Measurements from ENCODE around the gene TEX10.
A peak's percentile ranks its signal among the peaks of the same experiment; 100 is the strongest.
"Not testable (repeated sequence)": the region's sequence is repeated elsewhere in the genome, so short reads cannot be mapped to it uniquely, and the experiment has no call there.

Gene TEX10

DNA sequence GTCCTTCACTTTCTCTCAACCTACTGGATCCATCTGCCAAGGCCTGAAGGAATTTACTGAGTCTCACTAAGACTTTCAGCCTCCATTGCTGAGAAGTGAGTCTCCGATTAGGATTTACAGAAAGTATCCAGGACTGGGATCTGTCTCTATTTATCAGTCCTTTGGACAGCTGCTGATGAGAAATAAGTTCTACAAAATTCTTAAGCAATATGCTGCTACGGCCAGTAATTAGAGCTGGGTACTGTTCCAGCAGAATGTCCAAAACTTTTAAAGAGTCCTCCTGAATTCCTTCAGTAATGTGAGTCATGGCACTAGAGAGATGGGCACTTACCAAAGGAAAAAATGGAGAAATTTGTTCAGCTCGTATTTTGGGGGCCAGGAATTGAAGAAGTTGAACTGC lies 5.9 kb downstream of the TEX10 start:
- DNase-seq = no peak

DNA sequence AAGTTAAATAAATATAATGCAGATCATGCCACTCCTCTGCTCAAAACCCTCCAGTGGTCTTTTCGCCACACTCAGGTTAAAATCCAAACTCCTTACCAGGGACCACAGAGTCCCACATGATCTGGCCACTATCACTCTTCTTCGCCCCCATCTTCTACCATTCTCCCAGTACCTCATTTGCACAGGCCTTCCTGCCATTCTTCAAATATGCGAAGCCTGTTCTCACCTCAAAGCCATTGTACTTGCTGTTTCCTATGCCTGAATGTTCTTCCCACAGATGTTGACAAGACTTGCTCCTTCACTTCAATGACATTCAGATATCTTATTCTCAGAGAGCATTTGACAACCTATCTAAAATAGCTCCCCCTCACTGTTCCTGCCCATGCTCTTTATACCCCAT lies 10.9 kb downstream of the TEX10 start:
- no peak for DNase-seq

DNA sequence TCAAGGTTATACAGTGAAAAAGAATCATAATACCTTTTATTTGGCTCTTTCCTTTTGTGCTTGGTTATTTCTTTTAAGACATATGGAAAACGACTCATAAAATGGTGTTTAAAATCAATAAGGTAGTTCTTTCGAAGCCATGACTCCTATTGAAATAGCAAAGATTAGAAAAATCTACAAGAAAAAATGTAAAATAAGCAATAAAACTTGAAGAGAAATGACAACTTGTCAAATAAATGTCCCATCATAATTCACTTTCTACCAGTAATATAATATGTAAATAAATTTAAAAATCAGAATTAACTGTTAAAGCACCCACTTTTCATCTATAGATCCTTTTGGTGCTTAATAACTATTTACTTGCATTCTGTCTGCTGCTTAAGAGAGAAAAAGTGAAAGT lies 12.5 kb downstream of the TEX10 start:
- DNase-seq = no peak

DNA sequence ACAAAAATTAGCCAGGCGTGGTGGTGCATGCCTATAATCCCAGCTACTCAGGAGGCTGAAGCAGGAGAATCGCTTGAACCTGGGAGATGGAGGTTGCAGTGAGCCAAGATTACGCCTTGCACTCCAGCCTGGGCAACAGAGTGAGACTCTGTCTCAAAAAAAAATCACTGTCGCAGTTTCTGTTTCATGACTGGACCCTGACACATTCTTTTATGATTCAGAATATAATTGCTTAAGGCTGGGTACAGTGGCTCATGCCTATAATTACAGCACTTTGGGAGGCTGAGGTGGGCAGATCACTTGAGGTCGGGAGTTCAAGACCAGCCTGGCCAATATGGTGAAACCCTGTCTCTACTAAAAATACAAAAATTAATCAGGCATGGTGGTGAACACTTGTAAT lies 14.0 kb downstream of the TEX10 start:
- not testable (repeated sequence) for DNase-seq

DNA sequence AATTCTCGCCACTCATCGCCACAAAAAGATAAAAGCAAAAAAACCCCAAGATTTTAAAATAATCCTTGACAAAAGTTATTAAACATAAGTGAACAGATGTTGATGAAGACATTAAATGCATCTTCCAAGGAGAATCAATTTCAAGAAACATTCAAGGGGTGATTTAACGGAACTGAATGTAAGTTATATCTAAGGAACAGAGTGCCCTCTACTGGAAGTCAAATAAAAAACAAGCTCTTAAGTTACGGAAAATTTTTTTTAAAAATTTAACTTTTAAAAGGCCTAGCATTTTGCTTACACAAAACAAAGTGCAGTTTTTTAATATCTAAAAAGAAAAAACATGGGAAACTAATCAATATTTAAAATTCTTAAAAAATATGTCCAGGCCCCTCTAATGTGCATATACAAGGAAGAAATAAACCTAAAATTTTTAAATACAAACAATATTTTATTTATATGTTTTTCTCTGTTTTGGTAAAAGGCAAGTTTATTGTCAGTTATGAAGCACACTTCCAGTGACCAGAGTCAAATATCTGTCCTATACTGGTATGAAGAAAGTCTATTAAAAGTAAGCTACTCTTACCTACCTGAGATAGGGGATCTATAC lies 28.0 kb downstream of the TEX10 start:
- DNase-seq = no peak

DNA sequence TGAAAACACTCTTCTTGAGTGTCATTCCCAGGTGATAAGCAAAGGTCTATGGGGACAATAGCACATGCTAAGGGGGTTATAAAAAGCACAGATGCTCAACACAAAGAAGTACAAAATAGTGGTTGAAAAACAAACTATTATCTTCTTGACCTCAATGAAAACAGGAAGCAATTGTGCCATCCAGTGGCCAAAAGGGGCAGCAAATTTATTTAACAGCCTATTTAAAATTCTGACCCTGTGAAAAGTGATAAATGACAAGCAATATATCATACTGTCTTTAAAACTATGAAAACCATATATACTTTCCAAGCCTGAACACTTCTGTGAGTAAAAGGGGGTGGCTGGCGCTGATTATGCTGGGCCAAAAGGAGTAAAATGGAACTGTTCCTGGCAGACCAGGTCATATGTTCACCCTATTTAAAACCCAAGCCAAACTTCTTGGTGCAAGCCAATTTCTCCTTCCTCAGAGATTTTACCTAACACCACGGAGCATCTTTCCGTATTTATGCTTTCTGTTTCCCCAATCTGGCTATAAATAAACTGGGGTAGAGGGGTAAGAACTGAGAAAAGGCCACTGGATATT lies 29.7 kb downstream of the TEX10 start:
- peak; percentile 15 to 38 for DNase-seq

DNA sequence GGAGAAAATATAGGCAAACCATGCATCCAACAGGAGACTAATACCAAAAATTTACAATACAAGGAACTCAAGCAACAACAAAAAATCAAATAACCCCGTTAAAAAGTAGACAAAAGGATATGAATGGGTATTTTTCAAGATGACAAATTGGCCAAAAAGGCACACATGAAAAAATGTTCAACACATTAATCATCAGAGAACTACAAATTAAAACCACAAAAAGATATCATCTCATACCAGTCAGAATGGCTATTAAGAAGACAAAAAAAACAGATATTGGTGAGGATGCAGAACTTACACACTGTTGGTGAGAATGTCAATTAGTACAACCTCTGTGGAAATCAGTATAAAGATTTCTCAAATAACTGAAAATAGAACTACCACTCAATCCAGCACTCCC lies 35.0 kb downstream of the TEX10 start:
- DNase-seq = no peak

DNA sequence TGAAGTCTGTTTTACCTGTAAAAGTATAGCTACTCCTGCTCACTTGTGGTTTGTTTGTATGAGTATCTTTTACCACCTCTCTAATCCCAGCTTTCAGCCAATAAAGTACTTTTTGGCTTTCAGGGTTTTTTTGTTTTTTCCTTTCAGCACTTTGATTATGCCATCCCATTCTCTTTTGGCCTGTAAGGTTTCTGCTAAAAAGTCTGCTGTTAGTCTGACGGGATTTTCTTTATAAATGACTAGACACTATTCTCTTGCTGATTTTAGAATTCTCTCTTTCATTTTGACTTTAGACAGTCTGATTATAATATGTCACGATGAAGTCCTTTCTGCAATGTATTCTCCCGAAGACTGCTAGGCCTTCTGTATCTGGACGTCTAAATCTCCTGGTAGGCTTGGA lies 37.2 kb downstream of the TEX10 start:
- DNase-seq = no peak

DNA sequence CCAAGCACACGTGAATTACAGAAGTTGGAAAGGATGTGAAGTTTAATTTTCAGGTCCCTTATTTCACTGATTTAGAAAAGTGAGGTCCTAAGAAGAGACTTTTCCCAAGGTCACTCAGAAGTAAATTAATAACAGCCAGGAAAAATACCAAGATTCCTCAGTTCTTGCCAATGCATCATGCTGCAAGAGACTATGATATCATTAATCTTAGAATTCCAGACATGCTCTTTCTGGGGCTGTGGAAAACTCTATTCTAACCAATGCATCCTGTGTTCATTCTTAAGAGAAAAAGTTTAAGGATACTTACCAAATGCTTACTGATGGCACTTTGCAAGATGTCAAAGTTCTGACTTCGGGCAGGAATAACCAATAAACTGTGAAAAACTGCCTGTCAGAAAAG lies 42.8 kb downstream of the TEX10 start:
- no peak for DNase-seq

DNA sequence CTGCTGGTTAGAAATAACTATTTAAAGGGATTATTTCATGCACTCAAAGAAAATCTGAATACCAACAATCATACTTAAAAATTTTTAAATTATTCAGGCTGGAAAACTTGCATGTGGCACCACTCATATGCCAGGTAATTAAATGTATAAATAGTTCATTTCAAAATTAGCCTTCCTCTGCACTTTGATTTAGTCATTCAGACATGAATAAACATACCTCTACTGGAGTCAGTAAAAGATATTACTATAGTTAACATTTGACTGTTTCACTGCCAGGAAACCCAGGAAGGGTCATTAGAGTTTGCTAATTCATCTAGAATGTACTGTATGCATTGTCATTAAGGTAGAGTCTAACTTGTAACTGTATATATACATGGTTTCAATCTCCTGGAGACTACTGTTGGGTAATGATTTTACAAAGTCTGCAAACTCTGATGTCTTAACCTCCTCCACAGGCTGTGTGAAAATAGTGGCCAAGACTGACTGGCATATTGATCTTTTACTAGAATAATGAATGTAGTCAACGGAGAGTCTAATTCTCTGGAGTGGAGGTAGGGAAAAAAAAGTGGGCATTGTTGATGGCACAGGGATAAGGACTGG lies 43.7 kb downstream of the TEX10 start:
- no peak for DNase-seq

DNA sequence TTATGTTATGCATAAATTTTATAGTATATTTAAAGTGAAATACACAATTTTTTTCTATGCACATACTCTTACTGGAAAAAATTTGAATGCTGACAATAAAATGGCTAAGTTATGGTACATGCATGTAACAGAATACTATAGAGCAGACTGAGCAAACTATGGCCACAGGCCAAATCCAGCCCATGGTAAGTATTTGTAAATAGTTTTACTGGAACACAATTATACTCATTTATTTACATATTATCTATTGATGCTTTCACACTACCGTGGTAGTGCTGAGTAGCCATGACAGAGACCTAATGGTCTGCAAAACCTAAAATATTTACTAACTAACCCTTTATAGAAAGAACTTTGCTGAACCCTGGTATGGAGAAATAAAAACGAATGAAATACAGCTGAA lies 45.7 kb downstream of the TEX10 start:
- peak; percentile 36 to 71 for DNase-seq

DNA sequence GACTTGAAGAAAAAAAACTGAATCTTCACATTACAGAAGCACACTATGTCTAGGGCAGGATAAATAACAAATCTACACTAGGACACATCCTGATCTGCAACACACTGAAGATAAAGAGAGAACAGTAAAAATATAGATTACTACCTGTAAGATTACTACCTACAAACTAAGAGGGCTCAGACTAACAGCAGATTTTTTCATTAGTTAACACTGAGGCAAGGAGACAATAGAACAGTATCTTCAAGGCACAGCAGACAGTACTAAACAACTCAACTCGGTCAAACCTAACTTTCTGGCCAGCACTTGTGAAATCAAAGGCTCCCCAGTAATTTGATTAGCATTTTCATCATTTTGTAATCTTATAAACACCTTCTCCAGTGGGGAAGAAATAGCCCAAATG lies 46.5 kb downstream of the TEX10 start:
- DNase-seq = no peak

DNA sequence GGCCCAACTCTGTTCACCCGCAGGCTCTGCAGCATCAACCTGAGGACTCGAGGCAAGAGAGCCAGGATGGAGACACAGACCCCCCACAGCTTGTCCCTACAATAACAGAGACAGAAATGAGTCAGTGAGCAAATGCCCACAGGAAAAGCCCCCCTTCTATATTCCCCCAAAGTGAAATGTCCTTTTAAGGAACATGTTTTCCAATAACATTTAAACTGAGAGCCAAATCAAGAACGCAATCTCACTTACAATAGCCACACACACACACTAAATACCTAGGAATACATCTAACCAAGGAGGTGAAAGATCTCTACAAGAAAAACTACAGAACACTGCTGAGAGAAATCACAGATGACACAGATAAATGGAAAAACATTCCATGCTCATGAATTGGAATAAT lies 49.0 kb downstream of the TEX10 start:
- no peak for DNase-seq

DNA sequence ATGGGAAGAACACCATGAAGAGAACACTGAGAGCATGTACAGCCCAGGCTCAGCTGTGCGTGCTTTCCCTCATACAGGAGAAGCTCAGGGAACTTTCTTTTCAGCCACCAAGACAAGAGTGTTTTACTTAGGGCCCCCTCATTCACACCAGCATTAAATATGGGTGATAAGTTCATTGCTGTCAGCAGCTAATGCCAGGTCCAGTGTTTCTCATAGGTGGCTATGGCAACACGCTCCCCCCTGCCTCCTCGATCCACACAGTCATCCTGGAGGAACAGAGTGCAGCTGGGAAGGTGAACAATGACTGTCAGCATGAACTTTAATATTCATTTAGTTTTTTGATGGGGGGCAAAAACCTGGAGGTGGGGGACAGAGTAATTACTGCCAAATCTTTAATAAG lies 54.4 kb downstream of the TEX10 start:
- no peak for DNase-seq

DNA sequence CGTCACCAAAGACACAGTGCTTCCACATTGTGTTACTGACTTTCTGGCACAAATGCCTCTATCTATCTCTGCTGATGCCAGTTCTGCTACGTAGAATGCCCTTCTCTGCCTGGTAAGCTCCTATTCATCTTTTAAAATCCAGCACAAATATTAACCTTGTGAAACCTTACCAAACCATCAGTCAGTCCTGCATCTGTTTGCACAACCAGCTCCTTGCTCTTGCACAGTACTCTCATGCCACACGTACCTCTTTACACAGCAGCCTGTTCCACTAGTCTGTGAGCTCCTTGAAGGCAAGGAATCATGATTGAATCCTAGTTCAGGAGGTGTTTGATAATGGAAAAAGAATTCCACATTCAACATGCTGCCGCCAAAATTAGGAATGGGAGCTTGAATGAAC lies 56.3 kb downstream of the TEX10 start:
- DNase-seq = no peak

DNA sequence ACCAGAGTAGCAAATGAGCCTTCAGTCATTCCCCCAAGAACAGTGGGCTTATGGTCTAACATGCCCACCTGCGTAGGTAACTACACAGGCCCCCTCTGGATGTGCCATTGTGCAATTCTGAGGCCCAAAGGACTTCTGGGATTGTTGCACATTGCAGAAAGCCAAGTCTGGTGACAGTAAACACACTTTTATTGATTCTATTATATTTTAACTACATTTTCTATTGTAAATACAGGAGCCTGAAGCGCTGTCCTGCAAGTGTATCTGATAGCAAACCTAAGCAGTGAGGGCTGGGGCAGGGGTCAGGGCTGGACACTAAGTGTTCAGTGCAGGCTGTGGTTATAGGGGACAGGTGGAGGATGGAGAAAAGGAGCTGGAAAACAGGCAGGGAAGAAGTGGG lies 57.5 kb downstream of the TEX10 start:
- DNase-seq = no peak

DNA sequence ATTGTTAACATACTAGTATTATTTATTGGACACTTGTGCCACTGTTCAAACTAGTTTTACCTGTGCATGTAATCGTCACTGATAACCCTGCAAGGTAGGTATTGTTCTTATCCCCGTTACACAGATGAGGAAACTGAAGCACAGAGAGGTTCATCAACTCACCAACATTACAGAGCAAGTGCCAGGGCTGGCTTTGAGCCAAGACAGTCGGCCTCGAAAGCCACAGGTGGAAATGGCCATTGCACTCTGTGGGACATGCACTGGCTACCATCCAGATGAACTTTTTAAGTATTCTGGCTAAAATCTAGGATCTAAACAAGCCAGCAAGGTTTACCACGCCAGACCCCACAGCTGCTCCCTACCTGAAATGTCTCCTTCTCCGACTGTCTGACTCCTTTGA lies 57.9 kb downstream of the TEX10 start:
- no peak for DNase-seq

DNA sequence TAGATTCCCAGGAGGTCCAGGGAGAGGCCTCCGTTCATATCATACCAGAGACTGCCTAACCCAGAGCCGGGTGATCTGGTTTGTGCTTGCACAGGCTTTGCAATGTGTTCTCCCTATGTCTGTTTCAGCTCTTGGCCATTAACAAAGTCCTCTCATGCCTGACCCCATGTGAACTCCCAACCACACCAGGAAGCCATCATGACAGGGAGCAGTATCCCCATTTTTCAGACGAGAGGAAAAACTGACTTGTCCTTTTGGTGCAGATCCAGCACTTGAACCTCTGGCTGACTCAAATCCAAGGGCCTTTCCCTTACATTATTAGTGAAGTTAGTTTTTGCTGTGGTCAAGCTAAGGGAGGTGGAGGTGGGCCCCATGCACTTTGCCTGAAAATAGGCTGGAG lies 58.4 kb downstream of the TEX10 start:
- no peak for DNase-seq

DNA sequence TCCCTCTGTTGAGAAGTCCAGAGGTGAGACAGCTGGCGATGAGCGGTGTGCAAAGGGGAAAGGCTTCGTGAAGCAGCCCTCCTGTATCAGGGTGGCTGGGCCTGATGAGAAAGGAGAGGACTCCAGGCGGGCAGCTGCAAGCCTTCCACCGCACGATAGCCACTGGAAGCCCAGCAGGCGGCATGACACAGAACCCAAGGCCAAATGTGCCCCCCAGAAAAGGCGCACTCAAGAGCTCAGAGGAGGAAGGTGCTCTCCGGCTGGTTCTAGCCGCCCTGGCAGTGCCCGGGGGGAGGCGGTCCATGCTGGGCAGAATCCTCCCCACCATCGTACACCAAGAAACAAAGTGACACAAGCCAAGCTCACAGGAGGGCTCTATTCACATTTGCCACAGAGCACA lies 60.3 kb downstream of the TEX10 start:
- no peak for DNase-seq

DNA sequence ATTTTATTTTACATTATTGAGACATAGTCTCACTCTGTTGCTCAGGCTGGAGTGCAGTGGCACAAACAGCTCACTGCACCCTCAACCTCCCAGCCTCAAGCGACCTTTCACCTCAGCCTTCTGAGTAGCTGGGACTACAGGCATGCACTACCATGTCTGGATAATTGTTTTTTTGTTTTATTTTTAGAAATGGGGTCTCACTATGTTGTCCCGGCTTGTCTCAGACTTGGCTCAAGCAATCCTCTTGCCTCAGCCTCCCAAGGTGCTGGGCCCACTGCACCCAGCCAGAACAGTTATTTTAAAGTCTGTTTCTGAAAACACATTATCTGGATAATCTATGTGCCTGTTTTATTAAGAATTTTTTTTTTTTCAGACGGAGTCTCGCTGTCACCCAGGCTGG lies 62.0 kb downstream of the TEX10 start:
- DNase-seq = no peak

DNA sequence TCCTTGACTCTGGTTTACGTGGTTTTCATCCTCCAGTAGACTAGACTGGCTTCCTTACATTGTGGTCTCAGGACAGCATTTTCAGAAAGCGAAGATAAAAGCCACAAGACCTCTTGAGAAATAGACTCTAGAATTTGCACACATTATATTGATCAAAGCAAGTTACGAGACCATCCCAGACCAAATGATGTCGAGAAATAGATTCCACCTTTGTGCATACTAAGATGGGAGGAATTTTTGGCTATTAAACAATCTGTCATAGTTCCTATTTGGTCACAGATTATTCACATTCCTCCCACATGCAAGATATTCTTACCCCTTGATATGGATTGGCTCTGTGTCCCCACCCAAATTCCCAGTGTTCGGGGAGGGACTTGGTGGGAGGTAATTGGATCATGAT lies 65.6 kb downstream of the TEX10 start:
- no peak for DNase-seq

DNA sequence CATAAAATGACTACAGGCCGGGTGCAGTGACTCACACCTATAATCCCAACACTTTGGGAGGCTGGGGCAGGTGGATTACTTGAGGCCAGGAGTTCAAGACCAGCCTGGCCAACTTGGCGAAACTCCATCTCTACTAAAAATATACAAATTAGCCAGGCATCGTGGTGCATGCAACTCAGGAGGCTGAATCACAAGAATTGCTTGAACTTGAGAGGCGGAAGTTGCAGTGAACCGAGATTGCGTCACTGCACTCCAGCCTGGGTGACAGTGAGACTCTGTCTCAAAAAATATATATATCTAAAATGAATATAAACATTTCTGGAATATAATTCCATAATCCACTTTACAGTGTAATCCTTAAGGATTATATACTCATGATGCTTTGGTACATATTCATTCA lies 66.5 kb downstream of the TEX10 start:
- no peak for DNase-seq

DNA sequence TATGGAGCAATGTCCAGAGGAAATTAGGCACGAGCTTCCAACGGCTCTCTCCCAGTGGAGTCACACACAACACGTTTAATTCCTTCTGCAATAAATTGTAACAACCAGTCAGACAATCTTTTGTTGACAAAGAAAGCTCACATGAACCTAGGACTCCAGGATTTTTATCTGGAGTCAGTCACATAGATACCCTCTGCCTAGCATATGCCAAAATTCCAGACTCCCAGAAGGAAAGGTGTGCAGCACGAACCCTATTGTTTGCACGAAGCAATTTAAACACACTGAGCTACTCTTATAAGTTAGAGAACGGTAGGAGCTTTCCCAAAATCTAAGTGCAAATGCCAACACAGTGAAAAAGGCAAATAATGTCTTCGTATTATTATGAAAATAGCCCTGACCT lies 67.1 kb downstream of the TEX10 start:
- no peak for DNase-seq

DNA sequence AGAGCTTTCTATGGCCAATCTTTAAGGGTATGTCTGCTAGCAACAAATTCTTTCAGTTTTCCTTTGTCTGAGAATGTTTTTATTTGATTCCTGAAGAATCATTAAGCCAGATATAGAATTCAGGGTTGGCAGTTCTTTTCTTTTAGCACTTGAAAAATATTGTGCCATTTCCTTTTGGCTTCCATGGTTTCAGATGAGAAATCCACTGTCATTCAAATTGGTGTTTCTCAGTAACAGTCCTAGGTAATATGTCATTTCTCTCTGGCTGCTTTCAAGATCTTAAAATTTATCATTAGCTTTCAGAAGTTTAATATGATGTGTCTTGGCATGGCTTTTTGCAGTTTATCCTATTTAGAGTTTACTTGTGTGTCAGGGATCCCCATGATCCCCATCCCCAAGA lies 67.7 kb downstream of the TEX10 start:
- no peak for DNase-seq

DNA sequence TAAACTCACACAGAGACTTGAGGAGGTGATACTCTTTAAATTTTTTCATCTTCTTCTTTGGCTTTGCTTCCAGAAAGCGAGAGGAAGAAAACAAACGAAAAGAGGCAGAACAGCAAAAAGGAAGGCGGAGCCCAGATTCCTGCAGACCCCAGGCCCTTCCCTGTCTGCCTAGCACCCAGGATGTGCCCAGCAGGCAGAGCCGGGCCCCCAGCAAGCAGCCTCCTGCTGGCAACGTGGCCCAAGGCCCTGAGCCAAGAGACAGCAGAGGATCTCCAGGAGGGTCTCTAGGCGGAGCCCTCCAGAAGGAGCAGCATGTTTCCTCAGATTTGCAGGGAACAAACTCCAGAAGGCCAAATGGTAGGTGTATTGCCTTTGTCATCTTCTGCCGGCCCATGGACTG lies 68.5 kb downstream of the TEX10 start:
- no peak for DNase-seq
